GM19328 (cell line): Measurements from ENCODE around the gene MFN2.

Experiments used
- ATAC-seq: cut with Tn5 transposase; IDR thresholded peaks from one replicate; pipeline ENCODE4 v1.9.1; 2021; ENCODE audit warnings: mild to moderate bottlenecking, moderate library complexity; ENCODE audit not compliant: unreplicated experiment

The MFN2 gene

GRCh38 chr1:12046749-12047119, 66.5 kb downstream of the MFN2 start:
- no peak for ATAC-seq

GRCh38 chr1:12047120-12047876, 67.1 kb downstream of the MFN2 start:
- ATAC-seq: peak; percentile 49

GRCh38 chr1:12048372-12048771, 68.1 kb downstream of the MFN2 start:
- no peak for ATAC-seq

GRCh38 chr1:12049616-12050015, 69.4 kb downstream of the MFN2 start:
- no peak for ATAC-seq

- no peak for ATAC-seq
Observed at GRCh38 chr1:12051361-12051760, 71.1 kb downstream of the MFN2 start.

- ATAC-seq: peak; percentile 68
Observed at GRCh38 chr1:12052008-12052573, 71.8 kb downstream of the MFN2 start.

GRCh38 chr1:12052997-12053686, 72.9 kb downstream of the MFN2 start:
- ATAC-seq: no peak

GRCh38 chr1:12053752-12054548, 73.7 kb downstream of the MFN2 start:
- ATAC-seq: no peak

- ATAC-seq: no peak
Observed at GRCh38 chr1:12055259-12055658, 75.0 kb downstream of the MFN2 start.

- no peak for ATAC-seq
Observed at GRCh38 chr1:12056331-12056841, 76.1 kb downstream of the MFN2 start.

GRCh38 chr1:12057382-12057781, 77.1 kb downstream of the MFN2 start:
- ATAC-seq: no peak

GRCh38 chr1:12057940-12058687, 77.9 kb downstream of the MFN2 start:
- no peak for ATAC-seq

- ATAC-seq: no peak
Observed at GRCh38 chr1:12059226-12059625, 79.0 kb downstream of the MFN2 start.

GRCh38 chr1:12059722-12060464, 79.6 kb downstream of the MFN2 start:
- ATAC-seq: no peak

- ATAC-seq: no peak
Observed at GRCh38 chr1:12060500-12060899, 80.3 kb downstream of the MFN2 start.
